ENCODE measurements around the gene PPP2R3B.
"Not testable (repeated sequence)": the region's sequence is repeated elsewhere in the genome, so short reads cannot be mapped to it uniquely, and the experiment has no call there.

Gene PPP2R3B

DNA sequence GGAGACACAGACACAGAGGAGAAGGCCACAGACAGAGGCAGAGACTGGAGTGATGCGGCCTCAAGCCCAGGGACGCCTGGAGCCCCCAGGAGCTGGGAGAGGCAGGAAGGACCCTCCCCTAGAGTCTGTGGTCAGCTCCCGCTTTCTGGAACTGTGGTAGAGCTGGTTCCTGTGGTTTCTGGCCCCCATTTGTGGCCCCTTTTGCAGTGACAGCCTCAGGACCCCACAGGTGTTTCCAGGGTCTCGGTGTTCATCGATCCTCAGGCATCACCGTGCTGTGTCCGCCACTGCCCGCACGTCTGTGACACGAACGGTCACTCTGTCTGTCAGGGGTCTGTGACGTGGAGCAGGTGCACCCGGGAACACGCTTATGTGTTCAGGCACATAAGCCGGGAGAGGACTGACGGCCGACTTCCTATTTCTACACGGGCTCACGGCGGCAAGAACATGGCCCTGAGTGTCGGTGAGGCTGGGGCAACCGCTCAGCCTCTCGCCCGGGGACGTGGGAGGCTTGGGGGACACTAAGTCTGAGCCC, 76.0 kb downstream of the PPP2R3B start:
- Histone ChIP-seq H3K27me3 (ENCODE audit: insufficient read depth, poor library complexity, severe bottlenecking) (no peaks in the 10 kb centered on the region), H3K4me3 (replicated peaks; ENCODE audit: insufficient read depth, low read length) (no peak overlapping the region), H3K27ac (replicated peaks) (no peak overlapping the region)
- TF ChIP-seq POLR2AphosphoS5 (IDR thresholded peaks at IDR 0.05; ENCODE audit: low read depth) (no peak), REST (IDR thresholded peaks at IDR 0.05; ENCODE audit: insufficient replicate concordance, low read depth) (no peak), GABPA (IDR thresholded peaks at IDR 0.05; ENCODE audit: low read depth) (no peak), SPI1 (IDR thresholded peaks at IDR 0.05; ENCODE audit: borderline replicate concordance, low read depth) (no peak)
- TF ChIP-seq, protein P1, sequence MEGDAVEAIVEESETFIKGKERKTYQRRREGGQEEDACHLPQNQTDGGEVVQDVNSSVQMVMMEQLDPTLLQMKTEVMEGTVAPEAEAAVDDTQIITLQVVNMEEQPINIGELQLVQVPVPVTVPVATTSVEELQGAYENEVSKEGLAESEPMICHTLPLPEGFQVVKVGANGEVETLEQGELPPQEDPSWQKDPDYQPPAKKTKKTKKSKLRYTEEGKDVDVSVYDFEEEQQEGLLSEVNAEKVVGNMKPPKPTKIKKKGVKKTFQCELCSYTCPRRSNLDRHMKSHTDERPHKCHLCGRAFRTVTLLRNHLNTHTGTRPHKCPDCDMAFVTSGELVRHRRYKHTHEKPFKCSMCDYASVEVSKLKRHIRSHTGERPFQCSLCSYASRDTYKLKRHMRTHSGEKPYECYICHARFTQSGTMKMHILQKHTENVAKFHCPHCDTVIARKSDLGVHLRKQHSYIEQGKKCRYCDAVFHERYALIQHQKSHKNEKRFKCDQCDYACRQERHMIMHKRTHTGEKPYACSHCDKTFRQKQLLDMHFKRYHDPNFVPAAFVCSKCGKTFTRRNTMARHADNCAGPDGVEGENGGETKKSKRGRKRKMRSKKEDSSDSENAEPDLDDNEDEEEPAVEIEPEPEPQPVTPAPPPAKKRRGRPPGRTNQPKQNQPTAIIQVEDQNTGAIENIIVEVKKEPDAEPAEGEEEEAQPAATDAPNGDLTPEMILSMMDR (IDR thresholded peaks at IDR 0.05; ENCODE audit: insufficient read depth, low read length): no peak
- no peak for DNase-seq (ENCODE audit: low read depth in 1 of 2, low spot score in 1 of 2)

DNA sequence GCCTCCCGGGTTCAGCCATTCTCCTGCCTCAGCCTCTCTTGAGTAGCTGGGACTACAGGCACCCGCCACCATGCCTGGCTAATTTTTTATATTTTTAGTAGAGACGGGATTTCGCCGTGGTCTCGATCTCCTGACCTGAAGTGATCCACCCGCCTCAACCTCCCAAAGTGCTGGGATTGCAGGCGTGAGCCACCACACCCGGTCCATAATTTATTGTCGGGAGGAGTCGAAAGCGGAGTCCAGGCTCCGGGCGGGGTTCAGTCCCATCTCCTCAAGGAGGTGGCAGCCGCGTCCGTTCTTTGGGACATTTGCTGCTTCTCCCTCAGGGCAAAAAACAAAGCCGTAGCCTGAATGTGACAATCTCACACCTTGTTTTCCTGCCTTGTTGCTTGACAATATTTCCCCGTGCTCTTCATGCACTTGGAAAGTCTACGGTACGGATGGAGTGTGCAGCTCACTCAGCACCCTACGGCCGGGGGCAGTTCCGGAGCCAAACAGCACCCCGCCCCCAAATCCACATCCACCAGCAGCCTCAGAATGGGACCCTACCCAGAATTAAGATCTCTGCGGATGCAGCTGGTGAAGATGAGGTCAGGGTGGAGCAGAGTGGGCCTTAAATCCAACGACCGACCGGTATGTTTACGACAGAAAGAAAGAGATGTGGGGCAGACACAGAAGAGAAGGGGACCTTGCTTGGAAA, 77.7 kb downstream of the PPP2R3B start:
- DNase-seq (ENCODE audit: low read depth in 1 of 2, low spot score in 1 of 2): no peak
- Histone ChIP-seq H3K4me3 (replicated peaks; ENCODE audit: insufficient read depth, low read length) (no peak overlapping the region), H3K27me3 (ENCODE audit: insufficient read depth, poor library complexity, severe bottlenecking) (no peaks in the 10 kb centered on the region), H3K27ac (replicated peaks) (no peak overlapping the region)
- no peak for TF ChIP-seq POLR2AphosphoS5 (IDR thresholded peaks at IDR 0.05; ENCODE audit: low read depth)
- TF ChIP-seq, protein P1 (IDR thresholded peaks at IDR 0.05; ENCODE audit: insufficient read depth, low read length): no peak
- no peak for TF ChIP-seq SPI1 (IDR thresholded peaks at IDR 0.05; ENCODE audit: borderline replicate concordance, low read depth)
- no peak for TF ChIP-seq REST (IDR thresholded peaks at IDR 0.05; ENCODE audit: insufficient replicate concordance, low read depth)
- TF ChIP-seq GABPA (IDR thresholded peaks at IDR 0.05; ENCODE audit: low read depth): no peak

DNA sequence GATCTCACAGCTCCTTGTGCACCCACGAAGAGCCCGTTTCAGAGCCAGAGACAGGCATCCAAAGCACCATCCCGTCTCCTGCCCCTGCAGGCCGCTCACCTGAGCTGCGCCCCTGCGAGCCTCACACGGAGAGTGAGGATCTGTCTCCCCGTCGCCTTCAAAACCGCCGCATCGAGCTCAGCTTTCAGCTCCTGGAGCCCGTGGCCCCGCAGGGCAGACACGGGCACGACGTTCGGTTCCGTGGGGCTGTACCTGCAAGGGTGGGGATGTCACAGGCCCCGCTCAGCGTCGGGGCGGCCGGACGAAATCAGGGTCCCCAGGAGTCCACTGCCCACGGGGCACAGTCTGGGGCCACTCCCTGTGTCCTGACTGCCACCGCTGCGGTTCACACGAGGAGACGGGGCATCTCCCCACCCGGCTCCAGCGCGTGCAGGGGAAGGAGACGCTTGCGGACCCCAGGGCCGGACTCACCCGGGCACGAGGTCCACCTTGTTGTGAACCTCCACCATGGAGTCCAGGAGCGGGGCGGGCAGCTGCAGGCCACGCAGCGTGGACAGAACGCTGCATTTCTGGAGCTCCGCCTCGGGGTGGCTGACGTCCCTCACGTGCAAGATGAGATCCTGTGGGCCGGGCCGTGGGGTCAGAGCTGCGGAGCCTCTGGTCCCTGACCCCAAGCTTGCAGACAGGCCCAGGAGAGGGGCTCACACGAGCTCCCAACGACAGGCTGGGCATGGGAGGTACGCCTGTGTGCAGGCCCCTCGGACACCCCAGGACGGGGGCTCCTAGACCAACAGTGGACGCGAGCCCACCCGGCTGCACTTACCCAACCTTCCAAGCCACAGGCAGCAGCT, 79.2 kb downstream of the PPP2R3B start:
- H3K27me3 ChIP-seq (ENCODE audit: insufficient read depth, poor library complexity, severe bottlenecking): no peaks in the 10 kb centered on the region
- H3K4me3 ChIP-seq (replicated peaks; ENCODE audit: insufficient read depth, low read length): no peak overlapping the region
- TF ChIP-seq GABPA (IDR thresholded peaks at IDR 0.05; ENCODE audit: low read depth): no peak
- no peak for TF ChIP-seq SPI1 (IDR thresholded peaks at IDR 0.05; ENCODE audit: borderline replicate concordance, low read depth)
- TF ChIP-seq, protein P1 (IDR thresholded peaks at IDR 0.05; ENCODE audit: insufficient read depth, low read length): no peak
- no peak for TF ChIP-seq REST (IDR thresholded peaks at IDR 0.05; ENCODE audit: insufficient replicate concordance, low read depth)
- no peak for TF ChIP-seq POLR2AphosphoS5 (IDR thresholded peaks at IDR 0.05; ENCODE audit: low read depth)
- H3K27ac ChIP-seq (replicated peaks): no peak overlapping the region
- no peak for DNase-seq (ENCODE audit: low read depth in 1 of 2, low spot score in 1 of 2)

DNA sequence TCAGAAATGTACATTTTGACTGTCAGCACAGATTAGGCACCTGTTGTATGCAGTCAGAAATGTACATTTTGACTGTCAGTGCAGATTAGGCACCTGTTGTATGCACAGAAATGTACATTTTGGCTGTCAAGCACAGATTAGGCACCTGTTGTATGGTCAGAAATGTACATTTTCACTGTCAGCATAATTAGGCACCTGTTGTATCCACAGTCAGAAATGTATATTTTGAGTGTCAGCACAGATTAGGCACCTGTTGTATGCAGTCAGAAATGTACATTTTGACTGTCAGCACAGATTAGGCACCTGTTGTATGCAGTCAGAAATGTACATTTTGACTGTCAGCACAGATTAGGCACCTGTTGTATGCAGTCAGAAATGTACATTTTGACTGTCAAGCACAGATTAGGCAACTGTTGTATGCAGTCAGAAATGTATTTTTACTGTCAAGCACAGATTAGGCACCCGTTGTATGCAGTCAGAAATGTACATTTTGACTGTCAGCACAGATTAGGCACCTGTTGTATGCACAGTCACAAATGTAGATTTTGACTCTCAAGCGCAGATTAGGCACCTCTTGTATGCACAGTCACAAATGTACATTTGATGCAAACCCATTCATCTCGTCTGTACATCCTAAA, 80.0 kb downstream of the PPP2R3B start:
- not testable (repeated sequence) for H3K27ac ChIP-seq (replicated peaks); H3K4me3 ChIP-seq (replicated peaks; ENCODE audit: insufficient read depth, low read length); H3K27me3 ChIP-seq (ENCODE audit: insufficient read depth, poor library complexity, severe bottlenecking); DNase-seq (ENCODE audit: low read depth in 1 of 2, low spot score in 1 of 2)

Measured in HL-60 (cell line).